Stimulated activated CD8-positive, alpha-beta memory T cell treated with anti-CD3 and anti-CD28 coated beads, Interleukin-12 subunit alpha, Interleukin-12 subunit beta, amount 100 ng/mL, for 24 hours (primary cell): ENCODE data around the gene DNHD1.

ENCODE experiments used
- DNase-seq: peaks from one replicate; pipeline ENCODE4 v3.0.0-alpha.2; 2020; ENCODE audit errors: extremely low read depth

DNHD1 gene

DNA sequence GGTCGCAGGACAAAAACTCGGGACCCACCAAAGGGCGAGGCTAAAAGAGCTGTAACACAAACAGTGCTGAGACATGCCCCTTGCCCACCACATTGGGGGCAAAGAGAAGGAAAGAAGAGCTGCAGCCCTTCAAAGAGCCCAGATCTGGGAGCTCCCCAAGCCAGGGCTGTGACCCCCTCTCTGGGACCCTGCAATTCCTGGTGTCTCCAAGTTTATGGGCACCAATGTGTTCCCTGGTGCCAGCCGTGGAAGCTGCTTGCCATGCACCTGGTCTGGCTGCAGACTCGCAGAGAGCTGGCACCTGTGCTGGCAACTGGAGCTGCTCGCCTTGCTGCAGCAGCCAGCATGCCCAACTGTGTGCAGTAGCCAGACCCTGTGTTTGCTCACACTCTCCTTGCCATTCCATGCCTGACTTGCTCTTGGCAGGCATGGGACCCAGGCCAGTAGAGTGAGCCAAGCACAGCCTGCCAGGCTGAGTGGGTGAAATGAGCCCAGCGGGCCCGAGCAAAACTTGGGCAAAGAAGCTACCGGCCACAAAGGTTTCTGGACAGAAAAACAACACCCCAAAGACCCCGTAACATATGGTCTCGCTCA, 90.4 kb downstream of the DNHD1 start:
- no peak for DNase-seq

DNA sequence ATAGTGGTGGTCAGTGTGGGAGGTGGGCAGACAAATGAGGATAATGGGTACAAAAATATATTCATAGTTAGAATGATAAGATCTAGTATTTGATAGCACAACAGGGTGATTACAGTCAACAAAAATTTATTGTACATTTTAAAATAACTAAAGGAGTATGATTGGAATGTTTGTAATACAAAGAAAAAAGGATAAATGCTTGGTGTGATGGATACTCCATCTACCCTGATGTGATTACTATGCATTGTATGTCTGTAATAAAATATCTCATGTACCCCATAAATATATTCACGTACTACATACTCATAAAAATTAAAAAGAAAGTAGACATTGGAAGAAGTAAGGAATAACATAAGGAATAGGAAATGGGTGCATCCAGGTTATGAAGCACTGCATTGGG, 90.9 kb downstream of the DNHD1 start:
- DNase-seq = no peak

DNA sequence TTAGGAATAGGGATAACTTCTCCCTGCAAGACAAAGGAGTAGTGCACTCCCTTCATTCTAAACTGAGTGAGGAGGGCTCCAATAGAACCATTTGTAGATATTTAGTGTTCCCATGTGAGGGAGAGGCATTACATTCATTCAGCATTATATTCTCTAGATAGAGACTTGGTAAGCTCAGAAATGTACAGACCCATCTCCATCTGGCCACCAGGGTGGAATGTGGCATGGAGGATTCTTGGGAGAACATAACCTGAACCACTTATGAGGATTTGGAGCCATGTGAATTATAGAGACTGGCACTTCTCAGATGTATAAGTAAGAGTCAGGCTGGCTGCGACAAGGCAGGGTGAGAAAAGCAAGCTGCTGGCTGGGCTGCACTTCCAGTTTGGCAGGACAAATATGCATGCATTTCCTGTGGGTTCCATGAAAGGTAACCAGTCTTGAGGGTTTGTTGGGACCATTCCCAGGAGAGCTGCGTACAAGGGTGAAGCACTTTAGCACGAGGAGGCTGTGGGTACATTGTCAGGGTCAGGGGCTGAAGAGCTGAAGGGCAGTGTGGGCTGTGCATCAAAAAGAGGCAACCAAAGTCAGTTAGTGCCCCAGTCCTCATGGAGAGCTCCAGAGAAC, 97.2 kb downstream of the DNHD1 start:
- no peak for DNase-seq

- no peak for DNase-seq
Measured at GRCh38 chr11:6596239-6596877, 99.3 kb downstream of the DNHD1 start.

- DNase-seq = no peak
Measured at GRCh38 chr11:6598555-6598954, 101.5 kb downstream of the DNHD1 start.

DNA sequence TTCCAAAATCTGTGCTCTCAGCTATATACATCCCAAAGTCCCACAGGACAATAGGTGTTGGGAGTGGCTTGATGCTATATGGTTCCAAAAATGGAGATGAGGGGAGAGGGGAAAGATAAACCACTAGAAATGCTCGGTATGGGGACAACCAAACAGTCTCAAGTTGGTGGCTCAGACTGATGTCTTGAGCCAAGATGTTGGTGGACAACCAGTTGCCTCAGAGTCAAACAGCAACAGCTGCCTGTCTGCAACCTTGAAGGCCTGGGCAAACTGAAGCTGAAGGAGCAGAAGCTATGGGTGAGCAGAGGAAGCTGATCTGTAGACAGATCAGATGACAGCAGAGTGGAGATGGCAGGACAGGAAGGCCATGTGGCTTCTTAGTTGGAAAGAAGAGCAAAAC, 102.4 kb downstream of the DNHD1 start:
- no peak for DNase-seq

GRCh38 chr11:6599881-6600390, 102.9 kb downstream of the DNHD1 start:
- DNase-seq = no peak

DNA sequence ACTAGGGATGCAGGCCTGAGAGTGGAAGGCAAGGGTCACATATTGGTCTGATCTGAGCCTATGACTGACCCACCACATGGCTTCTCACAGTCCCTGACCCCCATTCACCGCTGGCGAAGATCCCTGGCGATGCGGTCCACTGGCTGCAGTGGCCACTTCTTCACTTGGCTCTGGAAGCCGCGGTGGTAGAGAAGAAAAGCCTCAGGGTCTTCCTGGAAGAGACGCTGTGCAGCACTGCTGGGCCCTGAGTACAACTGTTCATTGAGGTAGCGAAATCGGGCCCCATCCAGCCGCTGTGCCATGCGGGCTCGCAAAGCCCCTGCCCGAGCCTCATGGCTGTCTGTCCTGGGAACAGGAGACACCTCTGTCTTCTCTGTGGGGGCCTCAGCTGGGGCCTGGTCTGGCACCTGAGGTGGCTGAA, 104.0 kb downstream of the DNHD1 start:
- no peak for DNase-seq

- no peak for DNase-seq
Measured at GRCh38 chr11:6602096-6602940, 105.2 kb downstream of the DNHD1 start.

GRCh38 chr11:6603287-6604080, 106.4 kb downstream of the DNHD1 start, which contains the start of the genes ILK and RRP8:
ILK (plus strand) TSS chr11:6603774; CDS start chr11:6604272, 498 bp downstream.
RRP8 (minus strand) TSS chr11:6603616; CDS start chr11:6603502, 114 bp downstream.
- peak; percentile 61 for DNase-seq

DNA sequence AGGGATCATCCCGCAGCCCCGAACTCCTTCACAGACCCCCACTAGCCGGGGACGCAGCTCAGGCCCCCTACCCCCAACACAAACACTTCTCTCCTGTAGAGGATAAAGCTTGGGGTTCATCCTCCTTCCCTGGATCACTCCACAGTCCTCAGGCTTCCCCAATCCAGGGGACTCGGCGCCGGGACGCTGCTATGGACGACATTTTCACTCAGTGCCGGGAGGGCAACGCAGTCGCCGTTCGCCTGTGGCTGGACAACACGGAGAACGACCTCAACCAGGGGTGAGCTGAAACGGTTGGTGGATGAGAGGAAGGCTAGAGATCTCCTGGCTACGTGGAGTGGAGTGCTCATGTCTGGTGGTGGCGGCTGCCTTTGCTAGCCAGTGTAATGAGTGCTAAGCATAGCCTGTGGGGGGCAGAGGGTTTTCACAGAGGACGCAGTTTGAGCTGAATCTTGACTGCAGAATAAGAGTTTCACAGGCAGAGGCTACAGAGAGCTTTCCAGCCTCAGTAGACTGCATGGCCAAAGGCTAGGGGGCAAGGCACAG, 107.1 kb downstream of the DNHD1 start:
- no peak for DNase-seq

GRCh38 chr11:6604790-6605189, 107.7 kb downstream of the DNHD1 start:
- DNase-seq = no peak

DNA sequence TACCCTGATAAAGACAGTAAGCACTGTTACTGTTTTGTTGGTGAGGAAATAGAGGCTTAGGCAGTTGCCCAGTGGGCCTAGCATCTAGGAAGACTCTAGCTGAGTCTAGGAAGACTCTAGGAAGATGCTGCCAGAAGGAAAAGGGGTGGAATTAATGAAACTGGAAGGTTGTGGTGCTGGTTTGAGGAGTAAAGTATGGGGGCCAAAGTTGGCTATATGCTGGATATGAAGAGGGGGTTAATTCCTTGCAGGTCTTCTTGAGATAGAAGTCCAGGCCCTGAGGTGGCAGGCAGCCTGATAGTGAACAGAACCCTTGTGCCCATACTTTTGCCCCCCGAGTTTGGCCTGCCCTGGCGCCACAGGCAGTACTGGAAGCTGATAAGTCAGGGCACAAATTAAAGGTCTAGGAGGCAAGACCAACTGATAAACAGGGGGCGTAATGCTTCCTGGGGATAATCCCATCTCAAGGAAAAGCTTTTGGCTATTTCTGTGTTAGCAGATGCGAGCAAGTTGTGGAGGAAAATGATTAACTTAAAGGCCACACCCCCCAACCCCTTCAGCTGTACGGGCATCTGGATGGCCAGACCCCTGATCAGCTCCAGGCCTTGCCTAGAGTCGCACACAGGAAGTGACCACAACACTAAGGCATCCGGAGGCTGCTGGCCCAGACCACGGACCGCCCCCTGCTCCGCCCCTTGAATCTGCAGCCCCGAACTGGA, 109.5 kb downstream of the DNHD1 start:
- DNase-seq = no peak

GRCh38 chr11:6607190-6607795, 110.2 kb downstream of the DNHD1 start:
- DNase-seq = no peak

GRCh38 chr11:6608011-6608410, 110.9 kb downstream of the DNHD1 start:
- no peak for DNase-seq

DNA sequence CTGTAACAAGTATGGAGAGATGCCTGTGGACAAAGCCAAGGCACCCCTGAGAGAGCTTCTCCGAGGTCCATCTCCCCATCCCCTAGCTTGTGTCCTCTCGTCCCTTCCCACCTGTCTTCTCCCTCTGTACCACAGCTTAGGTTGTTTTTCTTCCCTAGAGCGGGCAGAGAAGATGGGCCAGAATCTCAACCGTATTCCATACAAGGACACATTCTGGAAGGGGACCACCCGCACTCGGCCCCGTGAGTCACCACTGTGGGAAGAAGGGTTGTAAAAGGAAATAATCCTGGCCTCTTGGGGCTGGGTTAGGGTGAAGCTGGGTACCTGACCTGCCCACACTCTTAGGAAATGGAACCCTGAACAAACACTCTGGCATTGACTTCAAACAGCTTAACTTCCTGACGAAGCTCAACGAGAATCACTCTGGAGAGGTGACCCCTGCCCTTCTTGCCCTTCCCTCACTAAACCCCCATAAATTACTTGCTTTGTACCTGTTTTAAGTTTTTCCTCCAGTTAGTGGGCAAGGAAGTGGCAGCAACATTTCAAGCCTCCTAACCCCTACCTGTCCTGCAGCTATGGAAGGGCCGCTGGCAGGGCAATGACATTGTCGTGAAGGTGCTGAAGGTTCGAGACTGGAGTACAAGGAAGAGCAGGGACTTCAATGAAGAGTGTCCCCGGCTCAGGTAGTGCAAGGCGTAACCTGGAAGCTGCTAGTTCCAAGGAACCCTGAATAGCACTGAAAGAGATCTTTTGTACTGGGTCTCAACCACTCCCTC, 111.8 kb downstream of the DNHD1 start:
- DNase-seq = no peak

GRCh38 chr11:6609502-6610015, 112.5 kb downstream of the DNHD1 start:
- DNase-seq = no peak

DNA sequence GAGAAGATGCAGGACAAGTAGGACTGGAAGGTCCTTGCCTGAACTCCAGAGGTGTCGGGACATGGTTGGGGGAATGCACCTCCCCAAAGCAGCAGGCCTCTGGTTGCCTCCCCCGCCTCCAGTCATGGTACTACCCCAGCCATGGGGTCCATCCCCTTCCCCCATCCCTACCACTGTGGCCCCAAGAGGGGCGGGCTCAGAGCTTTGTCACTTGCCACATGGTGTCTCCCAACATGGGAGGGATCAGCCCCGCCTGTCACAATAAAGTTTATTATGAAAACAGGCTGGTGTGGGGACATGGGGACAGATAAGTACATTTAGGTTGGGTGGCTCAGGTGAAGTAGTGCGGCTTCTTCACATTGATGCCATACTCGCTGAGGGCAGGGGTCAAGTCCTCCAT, 113.5 kb downstream of the DNHD1 start:
- DNase-seq = no peak
